Measurements from ENCODE around the gene RCC1.

DNA sequence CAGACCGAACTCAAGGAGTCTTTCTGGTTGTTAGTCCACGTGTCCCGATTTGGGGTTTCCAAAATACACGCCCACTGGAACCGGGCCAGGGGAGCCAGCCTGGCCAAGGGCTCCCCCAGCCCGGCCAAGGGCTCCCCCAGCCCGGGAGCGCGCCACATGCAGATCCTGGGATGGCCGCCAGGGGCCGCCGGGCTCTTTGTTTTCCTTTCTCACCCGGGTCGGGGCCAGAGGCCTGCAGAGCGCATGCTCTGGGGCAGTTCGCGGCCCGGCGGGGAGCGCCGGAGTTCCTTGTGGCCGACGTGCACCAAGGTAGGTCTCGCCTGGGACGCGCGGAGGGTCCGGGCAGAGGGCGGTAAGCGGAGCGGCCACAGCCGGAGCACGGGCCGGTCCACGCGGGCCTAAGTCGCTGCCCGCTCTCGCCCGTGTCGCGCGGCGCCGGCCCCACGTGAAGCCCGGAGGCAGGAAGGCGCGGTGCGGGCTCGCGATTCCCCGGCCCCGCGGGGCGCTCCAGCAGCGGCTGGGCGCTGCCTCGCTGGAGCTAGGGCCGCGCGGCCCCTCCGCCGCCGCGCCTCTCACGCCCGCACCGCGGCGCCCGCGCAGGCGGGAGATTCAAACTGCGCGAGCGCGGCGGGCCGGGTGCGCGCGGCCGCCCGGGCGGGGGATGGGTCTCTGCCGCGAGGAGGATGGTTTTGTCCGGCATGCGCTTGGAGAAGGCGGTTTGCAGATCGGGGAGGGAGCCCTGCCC, 12.3 kb downstream of the RCC1 start:
- TF ChIP-seq EZH2 (IDR thresholded peaks at IDR 0.05; ENCODE audit: insufficient read depth, poor library complexity, severe bottlenecking) (no peak), EZH2phosphoT487 (IDR thresholded peaks at IDR 0.05; ENCODE audit: insufficient read depth, low read depth) (no peak)

Data from GM23248 (cell line).